Activated T-helper 17 cell treated with anti-CD3 and anti-CD28 coated beads, Interleukin-2, amount 50 U/mL, for 72 hours (primary cell): ENCODE results near the gene GLB1L2. TPM values are rescaled to one million over a fixed set of nuclear protein-coding genes. Genes with fewer than 3 reads are reported as not detected.
"Not testable (repeated sequence)": the region's sequence is repeated elsewhere in the genome, so short reads cannot be mapped to it uniquely, and the experiment has no call there.

ENCODE experiments used
- ATAC-seq: fragments of 150-1000 bp; cut with Tn5 transposase; replicated peaks from 2 replicates; pipeline ENCODE4 v1.10.0; 2021; ENCODE audit warnings: mild to moderate bottlenecking, moderate library complexity
- H3K27ac Mint-ChIP-seq: one replicate; pipeline ENCODE4 v1.8.0; 2022; ENCODE audit warnings: mixed read lengths
- H3K27me3 Mint-ChIP-seq: one replicate; pipeline ENCODE4 v1.8.0; 2022; ENCODE audit warnings: mixed read lengths
- H3K36me3 Mint-ChIP-seq: one replicate; pipeline ENCODE4 v1.8.0; 2022; ENCODE audit warnings: low read depth, mild to moderate bottlenecking, mixed read lengths
- H3K4me1 Mint-ChIP-seq: one replicate; pipeline ENCODE4 v1.8.0; 2022; ENCODE audit warnings: mixed read lengths
- H3K4me3 Mint-ChIP-seq: one replicate; pipeline ENCODE4 v1.8.0; 2022; ENCODE audit warnings: mild to moderate bottlenecking, mixed read lengths
- H3K9me3 Mint-ChIP-seq: one replicate; pipeline ENCODE4 v1.8.0; 2022; ENCODE audit warnings: mixed read lengths
- total RNA-seq, 2 donors: library from RNA; stranded (reverse); gene quantifications; one replicate each; pipeline ENCODE4 v1.2.3, GENCODE V29; 2022

The GLB1L2 gene
- total RNA-seq = 1 to 10 TPM; 2.0 to 4.0 TPM

- ATAC-seq = peak; percentile 97
- peak within 1 kb of the TSS; percentile 81 for H3K4me3 Mint-ChIP-seq
- H3K9me3 Mint-ChIP-seq = no peaks in the 10 kb centered on the region
- no peaks in the 10 kb centered on the region for H3K27me3 Mint-ChIP-seq
- no peaks in the 10 kb centered on the region for H3K4me1 Mint-ChIP-seq
- no peak within 1 kb of the TSS for H3K27ac Mint-ChIP-seq
- H3K36me3 Mint-ChIP-seq = no peaks in the 10 kb centered on the region
Observed at GRCh38 chr11:134331354-134332188, at the start of gene GLB1L2. Gene GLB1L2, plus strand, starts transcription at chr11:134331988. Its CDS starts 74 bp downstream, at chr11:134332062.

GRCh38 chr11:134282121-134283045 is 49.4 kb upstream of the GLB1L2 start:
- peaks cover under 1% of the 10 kb centered on the region for H3K4me1 Mint-ChIP-seq
- no peak overlapping the region for H3K27ac Mint-ChIP-seq
- H3K4me3 Mint-ChIP-seq = no peak overlapping the region
- H3K27me3 Mint-ChIP-seq = no peaks in the 10 kb centered on the region
- no peak for ATAC-seq
- H3K36me3 Mint-ChIP-seq = no peaks in the 10 kb centered on the region
- no peaks in the 10 kb centered on the region for H3K9me3 Mint-ChIP-seq

GRCh38 chr11:134283461-134284230 is 48.1 kb upstream of the GLB1L2 start:
- Mint-ChIP-seq H3K36me3 (no peaks in the 10 kb centered on the region), H3K4me3 (no peak overlapping the region), H3K4me1 (no peaks in the 10 kb centered on the region), H3K9me3 (no peaks in the 10 kb centered on the region), H3K27me3 (no peaks in the 10 kb centered on the region), H3K27ac (no peak overlapping the region)
- no peak for ATAC-seq

GRCh38 chr11:134284349-134284748 is 47.4 kb upstream of the GLB1L2 start:
- H3K27me3 Mint-ChIP-seq, H3K4me1 Mint-ChIP-seq, ATAC-seq, H3K27ac Mint-ChIP-seq, H3K4me3 Mint-ChIP-seq, H3K9me3 Mint-ChIP-seq, H3K36me3 Mint-ChIP-seq: not testable (repeated sequence)

GRCh38 chr11:134287561-134287960 is 44.2 kb upstream of the GLB1L2 start:
- Mint-ChIP-seq H3K4me1 (no peaks in the 10 kb centered on the region), H3K36me3 (no peaks in the 10 kb centered on the region), H3K27ac (no peak overlapping the region), H3K4me3 (no peak overlapping the region), H3K9me3 (no peaks in the 10 kb centered on the region), H3K27me3 (no peaks in the 10 kb centered on the region)
- no peak for ATAC-seq

GRCh38 chr11:134288486-134288885 is 43.3 kb upstream of the GLB1L2 start:
- no peak overlapping the region for H3K4me3 Mint-ChIP-seq
- ATAC-seq = no peak
- no peaks in the 10 kb centered on the region for H3K9me3 Mint-ChIP-seq
- no peaks in the 10 kb centered on the region for H3K27me3 Mint-ChIP-seq
- H3K27ac Mint-ChIP-seq = no peak overlapping the region
- H3K4me1 Mint-ChIP-seq = no peaks in the 10 kb centered on the region
- no peaks in the 10 kb centered on the region for H3K36me3 Mint-ChIP-seq

GRCh38 chr11:134289167-134289566 is 42.6 kb upstream of the GLB1L2 start:
- Mint-ChIP-seq H3K27me3 (no peaks in the 10 kb centered on the region), H3K4me1 (no peaks in the 10 kb centered on the region), H3K36me3 (no peaks in the 10 kb centered on the region), H3K9me3 (no peaks in the 10 kb centered on the region), H3K27ac (no peak overlapping the region), H3K4me3 (no peak overlapping the region)
- ATAC-seq = no peak

GRCh38 chr11:134289789-134290188 is 42.0 kb upstream of the GLB1L2 start:
- Mint-ChIP-seq H3K4me1 (no peaks in the 10 kb centered on the region), H3K27ac (no peak overlapping the region), H3K36me3 (peaks cover 5% of the 10 kb centered on the region), H3K4me3 (no peak overlapping the region), H3K27me3 (no peaks in the 10 kb centered on the region), H3K9me3 (no peaks in the 10 kb centered on the region)
- no peak for ATAC-seq

GRCh38 chr11:134290646-134291045 is 41.1 kb upstream of the GLB1L2 start:
- ATAC-seq = no peak
- H3K9me3 Mint-ChIP-seq = no peaks in the 10 kb centered on the region
- H3K4me3 Mint-ChIP-seq = no peak overlapping the region
- no peak overlapping the region for H3K27ac Mint-ChIP-seq
- H3K36me3 Mint-ChIP-seq = peaks cover 5% of the 10 kb centered on the region
- H3K4me1 Mint-ChIP-seq = no peaks in the 10 kb centered on the region
- no peaks in the 10 kb centered on the region for H3K27me3 Mint-ChIP-seq

GRCh38 chr11:134291196-134291595 is 40.6 kb upstream of the GLB1L2 start:
- Mint-ChIP-seq H3K9me3 (no peaks in the 10 kb centered on the region), H3K27me3 (no peaks in the 10 kb centered on the region), H3K4me1 (no peaks in the 10 kb centered on the region), H3K36me3 (peaks cover 5% of the 10 kb centered on the region), H3K4me3 (no peak overlapping the region), H3K27ac (no peak overlapping the region)
- ATAC-seq = no peak

GRCh38 chr11:134292661-134293060 is 39.1 kb upstream of the GLB1L2 start:
- ATAC-seq = no peak
- no peaks in the 10 kb centered on the region for H3K27me3 Mint-ChIP-seq
- H3K9me3 Mint-ChIP-seq = no peaks in the 10 kb centered on the region
- peaks cover 5% of the 10 kb centered on the region for H3K36me3 Mint-ChIP-seq
- H3K27ac Mint-ChIP-seq = no peak overlapping the region
- no peaks in the 10 kb centered on the region for H3K4me1 Mint-ChIP-seq
- H3K4me3 Mint-ChIP-seq = no peak overlapping the region

- no peaks in the 10 kb centered on the region for H3K4me1 Mint-ChIP-seq
- H3K9me3 Mint-ChIP-seq = no peaks in the 10 kb centered on the region
- no peak for ATAC-seq
- peaks cover 5% of the 10 kb centered on the region for H3K36me3 Mint-ChIP-seq
- no peak overlapping the region for H3K4me3 Mint-ChIP-seq
- no peak overlapping the region for H3K27ac Mint-ChIP-seq
- no peaks in the 10 kb centered on the region for H3K27me3 Mint-ChIP-seq
Observed at GRCh38 chr11:134293119-134294113, 38.4 kb upstream of the GLB1L2 start.

- Mint-ChIP-seq H3K27me3 (no peaks in the 10 kb centered on the region), H3K27ac (no peak overlapping the region), H3K4me3 (peak overlapping the region; percentile 9), H3K36me3 (peaks cover 5% of the 10 kb centered on the region), H3K9me3 (no peaks in the 10 kb centered on the region), H3K4me1 (no peaks in the 10 kb centered on the region)
- peak; percentile 79 for ATAC-seq
Observed at GRCh38 chr11:134294664-134295063, 37.1 kb upstream of the GLB1L2 start.
